ENCODE data around the gene PPP4C. TPM values are rescaled to one million over a fixed set of nuclear protein-coding genes. Genes with fewer than 3 reads are reported as not detected.
A peak's percentile ranks its signal among the peaks of the same experiment; 100 is the strongest.
"Not testable (repeated sequence)": the region's sequence is repeated elsewhere in the genome, so short reads cannot be mapped to it uniquely, and the experiment has no call there.

The PPP4C gene
- total RNA-seq, 1 experiment from 2014 or later: 93.2 TPM

- no TSS peak for BruUV-seq (replicated peaks)
- no peak for DNase-seq (ENCODE audit: unreplicated experiment)
- no peaks in the 10 kb centered on the region for H3K9me3 Mint-ChIP-seq (ENCODE audit: unreplicated experiment)
- H3K27ac Mint-ChIP-seq (ENCODE audit: low read depth, unreplicated experiment): no peak overlapping the region
- intact Hi-C loops (cut with micrococcal nuclease): loop anchor here (5.0 kb wide), 1 partner anchor 287 kb away; the partner anchor contains the start of gene ZNF771
- H3K27me3 Mint-ChIP-seq (ENCODE audit: insufficient read depth, unreplicated experiment): no peaks in the 10 kb centered on the region
- no peak for TF ChIP-seq CTCF (IDR thresholded peaks at IDR 0.05; ENCODE audit: unreplicated experiment)
- ChIA-PET CTCF (no interaction called here), POLR2A (interaction anchor here (1.9 kb wide), 1 partner anchor 63 kb away, joined by 4 read pairs; the partner anchor contains the start of gene CORO1A)
- no peak overlapping the region for H3K4me3 Mint-ChIP-seq (ENCODE audit: unreplicated experiment)
- H3K36me3 Mint-ChIP-seq (ENCODE audit: insufficient read depth, unreplicated experiment): no peaks in the 10 kb centered on the region
- peaks cover 10% of the 10 kb centered on the region for H3K4me1 Mint-ChIP-seq (ENCODE audit: insufficient read depth, unreplicated experiment)
Observed at GRCh38 chr16:30120340-30121105, 44.7 kb downstream of the PPP4C start.

- TF ChIP-seq CTCF (IDR thresholded peaks at IDR 0.05; ENCODE audit: unreplicated experiment): no peak
- ChIA-PET POLR2A (no interaction called here), CTCF (no interaction called here)
- Mint-ChIP-seq H3K27ac (ENCODE audit: low read depth, unreplicated experiment) (peak overlapping the region; percentile 63), H3K27me3 (ENCODE audit: insufficient read depth, unreplicated experiment) (no peaks in the 10 kb centered on the region), H3K9me3 (ENCODE audit: unreplicated experiment) (no peaks in the 10 kb centered on the region), H3K36me3 (ENCODE audit: insufficient read depth, unreplicated experiment) (no peaks in the 10 kb centered on the region), H3K4me3 (ENCODE audit: unreplicated experiment) (peak overlapping the region; percentile 73), H3K4me1 (ENCODE audit: insufficient read depth, unreplicated experiment) (peaks cover 10% of the 10 kb centered on the region)
- no peak for DNase-seq (ENCODE audit: unreplicated experiment)
- intact Hi-C loops (cut with micrococcal nuclease): loop anchor here (5.0 kb wide), 1 partner anchor 285 kb away; the partner anchor contains the start of gene ZNF771
- BruUV-seq (replicated peaks): no TSS peak
Observed at GRCh38 chr16:30121741-30122571, 46.2 kb downstream of the PPP4C start.

- intact Hi-C loops (cut with micrococcal nuclease): loop anchor here (5.0 kb wide), 1 partner anchor 285 kb away; the partner anchor contains the start of gene ZNF771
- Mint-ChIP-seq H3K4me1 (ENCODE audit: insufficient read depth, unreplicated experiment) (peaks cover 10% of the 10 kb centered on the region), H3K27ac (ENCODE audit: low read depth, unreplicated experiment) (peak overlapping the region; percentile 63), H3K36me3 (ENCODE audit: insufficient read depth, unreplicated experiment) (no peaks in the 10 kb centered on the region), H3K27me3 (ENCODE audit: insufficient read depth, unreplicated experiment) (no peaks in the 10 kb centered on the region), H3K9me3 (ENCODE audit: unreplicated experiment) (no peaks in the 10 kb centered on the region), H3K4me3 (ENCODE audit: unreplicated experiment) (peak overlapping the region; percentile 73)
- POLR2A ChIA-PET: no interaction called here
- no peak for TF ChIP-seq CTCF (IDR thresholded peaks at IDR 0.05; ENCODE audit: unreplicated experiment)
- DNase-seq (ENCODE audit: unreplicated experiment): no peak
- BruUV-seq (replicated peaks): no TSS peak
- CTCF ChIA-PET: no interaction called here
Observed at GRCh38 chr16:30122604-30123160, 46.9 kb downstream of the PPP4C start.

- no peak for TF ChIP-seq CTCF (IDR thresholded peaks at IDR 0.05; ENCODE audit: unreplicated experiment)
- no peak for DNase-seq (ENCODE audit: unreplicated experiment)
- no peaks in the 10 kb centered on the region for H3K36me3 Mint-ChIP-seq (ENCODE audit: insufficient read depth, unreplicated experiment)
- no peak overlapping the region for H3K4me3 Mint-ChIP-seq (ENCODE audit: unreplicated experiment)
- BruUV-seq (replicated peaks): no TSS peak
- CTCF ChIA-PET: interaction anchor here (0.6 to 1.2 kb wide), 4 partner anchors 29 to 425 kb away, joined by 3 read pairs; no protein-coding TSS in a partner anchor
- no peaks in the 10 kb centered on the region for H3K9me3 Mint-ChIP-seq (ENCODE audit: unreplicated experiment)
- peak overlapping the region; percentile 16 for H3K27ac Mint-ChIP-seq (ENCODE audit: low read depth, unreplicated experiment)
- H3K4me1 Mint-ChIP-seq (ENCODE audit: insufficient read depth, unreplicated experiment): peaks cover 10% of the 10 kb centered on the region
- POLR2A ChIA-PET: interaction anchor here (0.6 to 3.4 kb wide), 9 partner anchors 10 to 91 kb away, joined by 3 to 24 read pairs (median 6); partner anchors contain the start of genes ALDOA, CORO1A, TBX6 and YPEL3
- intact Hi-C loops (cut with micrococcal nuclease): loop anchor here (5.0 kb wide), 1 partner anchor 282 kb away; the partner anchor contains the start of gene ZNF771
- H3K27me3 Mint-ChIP-seq (ENCODE audit: insufficient read depth, unreplicated experiment): no peaks in the 10 kb centered on the region
Observed at GRCh38 chr16:30124985-30125379, 49.2 kb downstream of the PPP4C start.

GRCh38 chr16:30125690-30126089, 49.9 kb downstream of the PPP4C start:
- CTCF ChIA-PET: interaction anchor here (0.7 to 1.1 kb wide), 3 partner anchors 21 to 719 kb away, joined by 3 to 4 read pairs (median 3); no protein-coding TSS in a partner anchor
- H3K27me3 Mint-ChIP-seq (ENCODE audit: insufficient read depth, unreplicated experiment); H3K4me1 Mint-ChIP-seq (ENCODE audit: insufficient read depth, unreplicated experiment); H3K4me3 Mint-ChIP-seq (ENCODE audit: unreplicated experiment); intact Hi-C loops (cut with micrococcal nuclease); BruUV-seq (replicated peaks); H3K9me3 Mint-ChIP-seq (ENCODE audit: unreplicated experiment); H3K36me3 Mint-ChIP-seq (ENCODE audit: insufficient read depth, unreplicated experiment); DNase-seq (ENCODE audit: unreplicated experiment); H3K27ac Mint-ChIP-seq (ENCODE audit: low read depth, unreplicated experiment): not testable (repeated sequence)
- POLR2A ChIA-PET: interaction anchor here (0.6 to 3.4 kb wide), 4 partner anchors 34 to 241 kb away, joined by 3 to 24 read pairs (median 14); partner anchors contain the start of genes ALDOA, CORO1A and TBX6

Data from MCF 10A (cell line).